ENCODE data around the gene RIPPLY2.

DNA sequence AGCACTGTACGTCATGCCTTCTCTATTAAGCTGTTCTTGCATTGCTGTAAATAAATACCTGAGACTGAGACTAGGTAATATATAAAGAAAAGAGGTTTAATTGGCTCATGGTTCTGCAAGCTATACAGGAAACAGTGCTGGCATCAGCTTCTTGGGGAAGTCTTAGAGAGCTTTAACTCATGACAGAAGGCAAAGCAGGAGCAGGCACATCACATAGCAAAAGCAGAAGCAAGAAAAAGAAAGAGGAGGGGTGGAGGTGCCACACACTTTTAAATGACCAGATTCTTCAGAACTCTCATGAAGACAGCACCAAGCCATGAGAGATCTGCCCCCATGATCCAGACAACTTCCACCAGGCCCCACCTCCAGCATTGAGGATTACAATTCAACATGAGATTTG lies 36.5 kb downstream of the RIPPLY2 start:
- no peak for TF ChIP-seq GATA2 (IDR thresholded peaks at IDR 0.05; ENCODE audit: low read depth, low read length)
- no peak for TF ChIP-seq GATA3 (IDR thresholded peaks at IDR 0.05; ENCODE audit: low read depth, low read length)

All from SH-SY5Y (cell line).